ENCODE measurements around the gene CBX4.
"Not testable (repeated sequence)": the region's sequence is repeated elsewhere in the genome, so short reads cannot be mapped to it uniquely, and the experiment has no call there.

CBX4 gene

DNA sequence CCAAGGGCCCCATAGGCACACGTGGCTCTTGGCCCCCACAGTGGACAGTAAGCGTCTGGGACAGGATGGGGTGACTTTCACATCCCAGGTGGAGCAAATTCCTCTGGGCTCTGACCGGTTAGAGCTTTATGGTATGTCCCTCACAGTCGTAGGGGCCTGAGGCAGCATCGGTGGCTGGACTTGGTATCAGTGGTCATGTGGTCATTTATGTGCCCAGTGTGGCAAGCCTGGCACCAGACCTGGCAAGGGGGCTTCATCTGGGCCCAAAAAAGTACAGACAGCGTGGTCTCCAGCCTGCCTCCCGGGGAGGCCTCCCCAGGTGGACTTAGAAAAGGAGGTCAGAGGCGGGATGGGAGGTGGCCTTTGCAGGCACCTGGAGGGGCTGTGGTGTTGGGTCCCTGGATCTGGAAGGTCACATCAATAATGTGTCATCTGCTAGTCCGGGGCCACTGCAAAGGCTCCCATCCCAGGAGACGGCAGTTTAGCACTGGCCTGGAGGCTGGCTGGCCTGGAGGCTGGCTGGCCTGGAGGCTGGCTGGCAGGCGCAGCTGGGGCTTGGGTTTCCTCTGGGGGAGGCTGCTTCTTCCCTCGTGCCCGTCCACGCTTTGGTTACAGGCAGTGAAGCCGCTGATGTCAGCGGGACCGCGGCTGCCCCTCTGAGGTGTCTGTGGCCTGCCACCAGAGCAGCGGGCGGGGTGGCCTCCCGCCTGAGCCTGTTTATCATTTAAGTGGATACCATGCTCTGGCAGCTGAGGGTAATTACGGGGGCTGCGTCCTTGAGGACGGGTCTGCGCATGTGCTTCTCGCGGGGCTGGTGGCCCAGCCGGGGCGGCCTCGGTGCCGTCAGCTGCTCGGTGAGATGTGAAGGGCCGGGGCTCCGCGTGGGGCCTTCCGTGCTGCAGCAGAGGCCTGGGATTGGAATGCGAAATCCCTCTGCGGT lies 20.7 kb upstream of the CBX4 start:
- DNase-seq = no peak

DNA sequence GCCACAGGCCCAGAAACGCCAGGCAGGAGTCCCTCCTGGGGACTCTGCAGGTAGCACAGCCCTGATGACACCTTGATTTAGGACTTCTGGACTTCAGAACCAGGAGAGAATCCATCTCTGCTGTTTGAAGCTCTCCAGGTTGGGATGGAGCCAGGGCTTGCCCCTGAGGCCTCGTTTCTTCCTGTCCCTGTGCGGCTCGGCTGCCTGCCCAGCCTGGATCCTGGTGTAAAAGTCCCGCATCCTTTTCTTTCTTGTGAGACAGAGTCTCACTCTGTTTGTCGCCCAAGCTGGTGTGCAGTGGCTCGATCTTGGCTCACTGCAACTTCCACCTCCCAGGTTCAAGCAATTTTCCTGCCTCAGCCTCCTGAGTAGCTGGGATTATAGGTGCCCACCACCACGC lies 17.9 kb upstream of the CBX4 start:
- no peak for DNase-seq

DNA sequence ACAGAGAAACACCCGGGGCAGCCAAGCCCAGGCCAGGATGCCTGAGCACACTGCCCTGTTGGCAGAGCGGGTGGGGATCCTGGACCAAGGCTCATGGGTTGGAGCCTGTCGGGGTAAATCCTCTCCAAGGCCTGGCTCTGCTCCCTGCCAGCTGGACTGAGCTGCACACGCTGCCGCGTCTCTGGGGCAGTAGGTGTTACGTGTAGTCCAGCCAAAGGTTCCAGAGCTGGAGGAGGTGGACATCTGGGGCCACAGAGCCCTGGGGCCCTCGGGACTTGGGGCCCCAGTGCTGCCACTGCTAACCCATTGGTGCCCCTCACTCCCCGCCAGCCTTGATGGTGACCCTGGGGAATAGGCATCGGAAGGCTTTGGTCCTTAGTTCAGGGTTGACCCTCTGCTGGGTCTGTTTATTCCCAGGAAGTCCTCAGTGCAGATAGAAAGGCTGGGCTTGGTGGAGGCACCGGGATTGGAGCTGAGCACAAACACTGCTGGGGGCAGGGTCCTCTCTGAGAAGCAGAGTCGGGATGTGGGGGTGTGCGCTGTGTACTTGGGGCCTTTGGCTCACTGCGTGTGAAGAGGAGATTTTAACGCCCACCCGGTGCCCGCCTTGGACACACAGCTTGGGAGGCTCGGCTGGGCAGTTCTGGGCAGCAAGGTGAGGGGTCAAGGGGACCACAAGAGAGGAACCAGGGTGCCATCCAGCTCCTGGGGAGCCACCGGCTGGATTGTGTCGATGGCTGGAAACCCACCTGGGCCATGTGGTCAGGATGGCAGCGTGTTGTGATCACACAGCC lies 16.3 kb upstream of the CBX4 start:
- peak; percentile 34 for DNase-seq

DNA sequence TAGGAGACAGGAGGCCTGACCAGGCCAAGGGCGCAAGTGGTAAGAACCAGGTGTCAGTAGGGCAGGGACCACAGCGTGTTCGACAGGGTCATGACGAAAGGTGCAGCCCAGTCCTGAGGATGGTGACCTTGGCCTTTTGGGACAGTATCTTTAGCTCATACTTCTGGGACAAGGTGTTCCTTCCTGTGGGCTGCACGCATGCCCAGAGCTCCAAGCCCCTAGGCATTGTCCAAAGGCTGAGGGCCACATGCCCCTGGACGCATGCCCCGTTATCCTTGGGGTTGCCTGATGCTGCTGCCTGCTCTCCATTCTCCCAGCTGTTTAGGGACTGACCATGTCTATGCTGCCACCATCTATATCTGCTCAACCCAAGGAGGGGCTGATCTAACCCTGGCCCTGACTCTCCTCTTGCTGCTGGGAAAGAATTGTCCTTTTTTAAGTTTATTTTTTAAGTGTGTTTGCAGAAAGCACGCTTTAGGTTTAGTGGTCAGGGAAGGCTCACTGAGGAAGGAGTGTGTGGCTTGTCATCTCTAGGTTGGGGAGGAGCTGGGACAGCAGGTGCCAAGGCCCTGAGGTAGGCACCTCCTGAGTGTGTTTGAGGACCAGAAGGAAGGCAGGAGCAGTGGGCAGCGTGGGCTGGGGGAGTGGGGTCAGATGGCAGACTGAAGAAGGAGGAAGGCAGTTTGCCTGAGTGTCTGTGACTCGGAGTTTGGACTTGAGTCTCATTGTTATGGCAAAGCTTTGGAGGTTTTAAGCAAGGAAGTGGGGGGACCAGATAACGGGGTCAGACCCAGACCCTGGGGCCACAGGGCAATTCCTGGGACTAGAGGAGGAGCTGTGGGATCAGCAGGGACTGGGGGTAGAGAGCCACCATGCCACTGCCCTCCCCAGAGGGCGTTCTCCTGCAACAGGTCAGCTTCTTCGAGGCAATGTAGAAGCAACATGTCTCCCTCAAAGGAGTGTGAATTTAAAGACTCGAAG lies 15.1 kb upstream of the CBX4 start:
- no peak for DNase-seq

DNA sequence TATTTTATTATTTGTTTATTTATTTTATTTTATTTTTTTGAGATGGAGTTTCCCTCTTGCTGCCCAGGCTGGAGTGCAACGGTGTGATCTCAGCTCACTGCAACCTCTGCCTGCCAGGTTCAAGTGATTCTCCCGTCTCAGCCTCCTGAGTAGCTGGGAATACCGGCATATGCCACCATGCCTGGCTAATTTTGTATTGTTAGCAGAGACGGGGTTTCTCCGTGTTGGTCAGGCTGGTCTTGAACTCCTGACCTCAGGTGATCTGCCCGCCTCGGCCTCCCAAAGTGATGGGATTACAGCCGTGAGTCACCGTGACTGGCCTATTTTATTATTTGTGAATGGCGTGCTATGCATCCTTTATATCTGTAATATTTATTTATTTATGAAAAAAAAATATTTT lies 13.9 kb upstream of the CBX4 start:
- not testable (repeated sequence) for DNase-seq

DNA sequence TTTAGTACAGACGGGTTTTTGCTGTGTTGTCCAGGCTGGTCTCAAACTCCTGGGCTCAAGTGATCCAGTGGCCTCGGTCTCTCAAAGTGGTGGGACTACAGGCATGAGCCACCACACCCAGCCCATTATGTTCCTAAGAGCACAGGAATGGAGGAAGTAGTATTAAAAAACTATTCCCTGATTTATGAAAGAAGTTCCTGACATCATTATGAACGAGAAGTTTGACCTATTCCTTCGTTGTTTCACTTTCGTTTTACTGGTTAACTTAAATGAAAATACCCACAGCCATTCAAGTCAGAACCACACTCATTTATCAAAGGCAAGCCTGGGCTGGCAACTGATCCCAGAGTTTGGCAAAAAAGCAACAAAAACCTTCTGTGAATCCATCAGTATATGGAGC lies 13.5 kb upstream of the CBX4 start:
- DNase-seq = no peak

DNA sequence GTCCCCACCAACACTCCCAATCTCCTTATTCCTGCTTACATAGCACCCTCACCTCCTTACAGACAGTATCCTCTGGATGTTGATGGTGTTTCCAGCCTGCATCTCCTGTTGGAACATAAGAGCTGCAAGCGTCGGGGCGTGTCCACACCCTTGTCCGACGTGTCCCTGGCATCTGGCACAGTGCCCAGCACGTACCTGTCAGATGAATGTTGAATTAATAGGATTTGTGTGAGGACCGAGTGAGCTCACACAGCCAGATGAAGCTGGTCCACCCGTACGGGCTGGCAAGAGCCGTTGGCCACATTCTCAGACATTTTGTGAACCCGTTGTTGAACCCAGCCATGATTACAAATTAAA lies 12.2 kb upstream of the CBX4 start:
- DNase-seq = no peak

DNA sequence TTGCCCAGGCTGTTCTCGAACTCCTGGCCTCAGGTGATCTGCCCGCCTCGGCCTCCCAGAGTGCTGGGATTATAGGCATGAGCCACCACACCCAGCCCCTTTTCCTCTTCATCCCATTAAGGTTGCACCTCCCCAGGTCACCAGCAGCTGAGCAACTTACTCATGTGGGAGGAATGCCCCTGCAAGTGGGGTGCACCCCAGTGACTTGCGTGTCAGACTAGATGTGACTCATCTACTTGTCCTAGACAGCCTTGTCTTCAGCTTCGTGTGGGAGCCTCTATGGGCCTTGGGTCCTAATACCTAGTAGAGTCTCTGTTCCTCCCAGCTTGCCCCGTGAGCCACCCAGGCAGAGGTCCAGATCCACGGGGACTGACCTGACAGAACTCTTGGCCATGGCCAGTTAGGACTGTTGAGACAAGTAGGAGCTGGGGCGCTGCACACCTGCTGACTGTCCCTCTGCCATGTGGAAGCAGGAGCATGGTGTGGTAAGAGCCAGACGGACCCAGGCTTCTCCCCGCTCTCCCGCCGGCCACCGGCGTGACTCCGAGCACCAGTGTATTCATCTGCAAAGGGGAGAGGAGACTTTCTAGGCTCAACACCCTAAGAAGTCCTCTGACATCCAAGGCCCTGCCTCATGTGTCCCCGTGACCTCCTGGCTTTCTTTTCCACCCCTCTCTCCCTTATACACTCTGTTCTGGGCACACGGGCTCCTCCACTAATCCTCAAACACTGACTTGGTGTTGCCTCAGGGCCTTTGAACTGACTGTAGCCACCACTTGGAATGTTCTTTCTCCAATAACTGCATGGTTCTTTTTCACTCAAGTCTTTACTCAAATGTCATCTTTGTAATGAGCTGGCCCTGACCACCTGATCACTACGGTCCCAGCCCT lies 11.6 kb upstream of the CBX4 start:
- DNase-seq = no peak

DNA sequence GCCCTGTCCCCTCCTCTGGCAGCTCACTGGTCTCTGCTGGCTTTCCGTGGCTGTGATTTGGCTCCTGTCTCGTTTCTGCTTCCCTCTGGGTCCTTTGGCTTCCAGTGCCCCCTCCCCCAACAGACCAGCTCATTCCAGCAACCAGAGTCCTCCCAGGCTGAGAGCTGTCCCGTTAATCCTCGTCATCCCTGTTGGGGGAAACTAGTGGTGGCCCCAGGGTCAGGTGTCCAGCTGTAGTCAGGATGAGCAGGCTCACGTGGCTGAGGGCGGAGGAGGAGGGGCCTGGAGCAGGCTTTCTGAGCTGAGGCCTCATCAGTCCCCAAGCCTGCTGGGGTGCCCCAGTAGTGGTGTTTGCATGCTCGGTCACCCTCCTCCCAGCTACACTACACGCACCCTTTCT lies 10.7 kb upstream of the CBX4 start:
- DNase-seq = no peak

DNA sequence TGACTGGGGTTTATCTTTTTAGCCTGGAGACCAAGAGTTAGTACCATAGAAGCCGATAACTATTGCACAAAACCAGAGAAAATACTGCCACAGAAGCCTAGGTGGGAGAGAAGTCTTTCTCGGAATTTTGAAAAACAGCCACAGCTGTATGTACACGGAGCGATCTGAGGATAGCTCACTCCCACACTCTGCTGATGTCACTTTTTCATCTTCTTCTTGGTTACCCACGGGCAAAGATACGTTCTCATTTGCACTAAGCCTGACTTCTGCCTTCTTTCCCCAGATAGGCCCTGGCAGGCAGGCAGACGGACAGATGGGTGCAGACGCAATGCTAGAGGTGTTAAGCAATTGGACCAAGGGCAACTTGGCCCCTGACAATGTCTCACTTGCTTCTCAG lies 9.1 kb upstream of the CBX4 start:
- no peak for DNase-seq

DNA sequence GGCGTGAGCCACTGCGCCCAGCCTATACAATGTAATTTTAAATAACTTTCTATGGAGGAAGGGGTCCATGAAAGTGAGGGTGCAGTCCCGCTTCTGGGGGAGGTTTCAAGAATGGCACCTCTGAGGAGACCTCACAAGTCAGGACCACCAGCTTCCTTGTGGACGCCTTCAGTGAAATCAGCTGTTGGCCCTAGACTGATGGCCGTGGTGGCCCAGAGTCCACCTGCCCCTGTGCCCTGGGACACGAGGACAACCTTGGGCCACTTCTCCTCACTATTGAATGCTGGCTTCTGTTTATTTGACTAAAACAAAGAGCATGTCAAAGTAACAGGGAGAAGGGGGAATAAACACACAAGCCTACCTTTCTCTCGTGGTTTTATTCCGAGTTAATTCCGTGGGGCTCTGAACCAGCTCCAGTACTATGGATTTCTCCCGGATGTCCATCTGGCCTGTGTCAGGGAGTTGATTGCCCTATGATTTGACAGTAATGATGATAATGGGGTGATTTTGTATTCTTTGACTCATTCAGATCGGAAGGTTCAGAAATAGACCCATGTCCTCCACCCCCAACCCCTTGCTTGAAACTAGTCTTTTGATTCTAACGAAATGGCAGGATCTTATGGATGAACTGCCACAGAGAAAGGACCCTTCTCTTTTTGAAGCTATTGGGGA lies 8.6 kb upstream of the CBX4 start:
- no peak for DNase-seq

DNA sequence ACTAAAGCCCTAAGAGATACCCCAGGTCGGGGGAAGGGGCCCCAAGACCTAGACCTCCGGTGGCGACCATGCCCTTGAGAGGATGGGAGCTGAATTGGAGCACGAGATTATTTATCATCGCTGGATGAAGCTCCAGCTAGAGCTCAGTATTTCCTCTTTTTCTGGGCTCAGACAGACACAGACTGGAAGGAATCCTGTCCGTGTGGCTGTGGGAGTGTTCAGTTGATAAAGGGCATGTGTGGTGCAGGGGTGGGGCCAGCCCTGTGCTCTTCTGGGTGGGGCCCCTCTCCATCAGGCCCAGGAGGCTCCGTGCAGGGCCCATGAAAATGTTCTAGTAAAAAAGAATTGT lies 6.3 kb upstream of the CBX4 start:
- no peak for DNase-seq

DNA sequence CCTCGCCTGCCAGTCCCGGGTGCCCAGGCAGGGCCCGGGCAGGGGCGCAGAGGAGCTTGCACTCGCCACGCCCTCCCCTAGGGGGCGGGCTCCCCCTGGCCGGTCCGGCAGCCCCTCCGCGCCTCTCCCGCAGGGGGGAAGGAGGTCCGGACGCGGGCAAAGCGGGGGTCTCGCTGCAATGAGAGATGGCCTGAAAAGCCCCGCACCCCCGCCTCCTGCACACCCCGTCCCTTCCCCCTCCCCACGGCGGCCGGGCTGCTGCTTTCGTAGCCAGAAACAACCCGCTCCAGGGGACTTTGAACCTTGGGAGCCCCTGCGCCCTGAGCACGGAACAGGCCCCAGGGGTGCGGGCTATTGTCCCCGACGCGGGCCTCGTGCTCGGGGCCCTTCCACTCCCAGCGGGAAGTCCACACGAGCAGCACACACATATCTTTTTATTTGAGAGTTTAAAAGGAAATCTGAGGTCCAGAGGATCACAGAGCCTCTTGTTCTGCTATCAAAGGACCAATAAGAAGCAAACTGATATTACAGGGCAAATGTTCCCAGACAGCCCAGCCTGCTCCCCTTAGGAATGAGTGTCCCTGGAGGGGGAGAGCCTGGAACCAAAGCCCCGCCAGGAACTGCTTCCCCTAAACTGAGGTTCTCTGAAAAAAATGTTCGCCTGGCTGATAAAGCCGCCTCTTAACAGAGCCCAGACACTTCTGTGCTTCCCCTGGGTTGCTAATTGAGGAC lies 5.8 kb upstream of the CBX4 start:
- DNase-seq = no peak

DNA sequence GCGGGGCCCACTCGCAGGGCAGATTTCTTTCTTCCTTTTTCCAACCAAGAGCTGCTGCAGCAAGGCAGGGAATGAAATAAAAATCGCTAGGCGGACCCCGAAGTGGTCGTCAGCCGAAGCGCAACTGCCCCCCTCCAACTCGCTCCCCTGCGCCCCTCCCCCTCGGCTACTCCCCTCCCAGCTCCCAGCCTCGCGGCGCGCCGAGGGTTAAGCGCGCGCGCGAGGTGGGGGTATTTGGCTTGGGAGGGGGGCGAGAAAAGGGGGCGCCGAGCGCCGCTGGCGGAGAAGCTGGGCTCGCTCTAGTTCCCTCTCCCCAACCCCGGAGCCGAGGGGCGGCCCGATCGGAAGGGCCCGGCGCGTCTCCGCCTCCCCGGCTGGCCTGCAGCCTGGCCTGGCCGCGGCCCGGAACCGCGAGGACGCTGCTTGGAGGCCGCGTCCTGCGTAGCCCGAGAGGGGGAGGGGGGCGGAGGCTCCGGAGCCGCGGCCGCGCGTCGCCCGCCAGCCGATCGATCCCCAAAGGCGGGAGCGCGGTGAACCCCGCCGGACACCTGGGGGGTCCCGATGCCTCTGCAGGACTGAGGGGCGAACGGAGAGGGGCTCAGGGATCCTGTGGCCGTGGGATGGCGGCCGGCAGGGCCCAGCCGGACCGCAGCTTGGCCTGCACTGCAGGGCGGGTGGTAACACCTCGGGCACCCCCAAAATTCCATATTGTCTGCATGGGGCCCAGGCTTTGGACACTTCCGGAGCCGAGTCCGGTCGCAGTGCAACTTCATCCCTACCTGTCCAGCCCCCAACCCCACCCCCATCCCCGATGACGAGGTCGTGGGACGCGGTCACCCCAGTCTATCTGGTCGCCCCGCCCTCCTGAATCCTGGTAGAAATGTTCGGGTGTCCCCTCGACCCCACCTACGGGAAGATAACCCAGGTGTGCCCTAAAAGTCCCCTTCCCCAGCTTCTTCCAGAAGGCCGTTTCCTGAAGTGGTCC lies 4.9 kb upstream of the CBX4 start:
- DNase-seq = peak; percentile 85

DNA sequence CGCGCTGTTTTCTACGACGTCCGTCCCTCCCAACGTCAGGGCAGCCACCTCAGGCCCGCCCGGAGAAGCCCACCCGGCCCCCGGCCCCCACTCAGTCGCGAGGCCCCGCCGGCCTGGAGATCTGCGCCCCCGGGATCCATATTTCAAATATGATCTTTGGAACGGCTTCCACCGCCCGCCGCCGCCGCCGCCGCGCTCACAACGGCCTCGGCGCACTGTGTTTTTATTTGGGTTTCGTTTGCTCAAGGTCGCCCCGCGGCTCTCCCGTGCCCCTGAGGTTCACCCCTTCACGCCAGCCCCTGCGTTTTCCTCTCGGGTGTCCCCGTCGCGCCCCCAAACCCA lies 4.2 kb upstream of the CBX4 start:
- DNase-seq = no peak

DNA sequence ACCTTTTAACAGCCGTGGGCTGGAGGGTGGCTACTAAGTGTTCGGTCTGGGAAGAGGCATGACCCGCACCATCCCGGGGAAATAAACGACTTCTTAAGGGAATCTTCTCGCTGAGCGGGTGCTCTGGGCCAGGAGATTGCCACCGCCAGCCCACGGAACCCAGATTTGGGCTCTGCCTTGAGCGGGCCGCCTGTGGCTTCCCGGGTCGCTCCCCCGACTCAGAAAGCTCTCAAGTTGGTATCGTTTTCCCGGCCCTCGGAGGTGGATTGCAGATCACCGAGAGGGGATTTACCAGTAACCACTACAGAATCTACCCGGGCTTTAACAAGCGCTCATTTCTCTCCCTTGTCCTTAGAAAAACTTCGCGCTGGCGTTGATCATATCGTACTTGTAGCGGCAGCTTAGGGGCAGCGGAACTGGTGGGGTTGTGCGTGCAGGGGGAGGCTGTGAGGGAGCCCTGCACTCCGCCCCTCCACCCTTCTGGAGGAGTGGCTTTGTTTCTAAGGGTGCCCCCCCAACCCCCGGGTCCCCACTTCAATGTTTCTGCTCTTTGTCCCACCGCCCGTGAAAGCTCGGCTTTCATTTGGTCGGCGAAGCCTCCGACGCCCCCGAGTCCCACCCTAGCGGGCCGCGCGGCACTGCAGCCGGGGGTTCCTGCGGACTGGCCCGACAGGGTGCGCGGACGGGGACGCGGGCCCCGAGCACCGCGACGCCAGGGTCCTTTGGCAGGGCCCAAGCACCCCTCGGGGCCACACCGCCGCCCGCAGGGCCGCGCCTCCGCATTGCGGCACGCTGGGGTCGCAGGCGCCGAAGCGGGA lies 3.6 kb upstream of the CBX4 start:
- DNase-seq = no peak

DNA sequence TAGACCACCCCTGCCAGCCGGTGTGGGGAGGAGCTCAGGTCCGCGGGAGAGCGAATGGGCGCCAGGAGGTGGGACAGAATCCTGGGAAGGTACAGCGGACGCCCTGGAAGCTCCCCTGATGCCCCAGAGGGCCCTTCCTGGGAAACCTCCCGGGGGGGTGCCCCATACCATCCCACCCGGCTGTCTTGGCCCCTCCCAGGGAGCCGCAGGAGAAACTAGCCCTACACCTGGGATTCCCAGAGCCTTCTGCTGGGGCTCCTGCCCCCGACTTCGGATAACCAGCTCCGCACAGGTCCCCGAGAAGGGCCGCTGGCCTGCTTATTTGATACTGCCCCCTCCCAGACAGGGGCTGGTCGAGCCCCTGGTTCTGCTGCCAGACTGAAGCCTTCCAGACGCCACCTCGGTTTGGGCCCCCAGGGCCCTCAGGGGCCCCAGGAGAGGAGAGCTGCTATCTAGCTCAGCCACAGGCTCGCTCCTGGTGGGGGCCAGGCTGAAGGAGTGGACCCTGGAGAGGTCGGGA lies 3.0 kb upstream of the CBX4 start:
- DNase-seq = no peak

DNA sequence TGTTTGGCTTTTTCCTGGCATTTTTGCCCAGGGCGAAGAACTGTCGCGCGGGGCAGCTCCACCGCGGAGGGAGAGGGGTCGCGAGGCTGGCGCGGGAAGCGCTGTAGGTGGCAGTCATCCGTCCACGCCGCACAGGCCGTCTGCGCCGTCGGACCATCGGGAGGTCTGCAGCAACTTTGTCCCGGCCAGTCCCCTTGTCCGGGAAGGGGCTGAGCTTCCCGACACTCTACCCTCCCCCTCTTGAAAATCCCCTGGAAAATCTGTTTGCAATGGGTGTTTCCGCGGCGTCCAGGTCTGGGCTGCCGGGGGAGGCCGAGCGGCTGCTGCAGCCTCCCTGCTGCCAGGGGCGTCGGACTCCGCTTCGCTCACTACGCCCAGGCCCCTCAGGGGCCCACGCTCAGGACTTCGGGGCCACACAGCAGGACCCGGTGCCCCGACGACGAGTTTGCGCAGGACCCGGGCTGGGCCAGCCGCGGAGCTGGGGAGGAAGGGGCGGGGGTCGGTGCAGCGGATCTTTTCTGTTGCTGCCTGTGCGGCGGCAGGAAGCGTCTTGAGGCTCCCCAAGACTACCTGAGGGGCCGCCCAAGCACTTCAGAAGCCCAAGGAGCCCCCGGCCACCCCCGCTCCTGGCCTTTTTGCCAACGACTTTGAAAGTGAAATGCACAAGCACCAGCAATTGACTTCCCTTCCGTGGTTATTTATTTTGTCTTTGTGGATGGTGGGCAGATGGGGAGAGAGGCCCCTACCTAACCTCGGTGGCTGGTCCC lies 2.3 kb upstream of the CBX4 start:
- DNase-seq = no peak

Data from right forelimb (tissue), 1 donor.